GM19023 (cell line): ENCODE data around the gene NUP210L.
"Not testable (repeated sequence)": the region's sequence is repeated elsewhere in the genome, so short reads cannot be mapped to it uniquely, and the experiment has no call there.

ENCODE experiments used
- ATAC-seq: cut with Tn5 transposase; IDR thresholded peaks from one replicate; pipeline ENCODE4 v1.9.1; 2021; ENCODE audit warnings: mild to moderate bottlenecking, moderate library complexity; ENCODE audit not compliant: unreplicated experiment

Gene NUP210L

DNA sequence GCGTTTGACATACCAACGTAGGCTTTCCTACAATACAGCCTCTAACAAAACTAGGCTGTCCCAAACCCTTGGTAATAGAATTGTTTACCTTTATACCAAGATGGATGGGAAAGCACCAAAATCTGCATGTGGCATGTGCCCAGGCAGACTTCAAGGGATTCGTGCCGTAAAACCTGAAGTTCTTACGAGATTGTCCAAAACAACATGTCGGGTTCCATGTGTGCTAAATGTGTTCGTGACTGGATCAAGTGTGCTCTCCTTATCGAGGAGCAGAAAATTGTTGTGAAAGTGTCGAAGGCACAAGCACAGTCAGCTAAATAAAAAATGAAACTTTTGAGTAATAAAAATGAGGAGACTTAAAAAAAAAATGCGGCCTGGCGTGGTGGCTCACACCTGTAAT, 159.2 kb downstream of the NUP210L start:
- ATAC-seq: no peak

DNA sequence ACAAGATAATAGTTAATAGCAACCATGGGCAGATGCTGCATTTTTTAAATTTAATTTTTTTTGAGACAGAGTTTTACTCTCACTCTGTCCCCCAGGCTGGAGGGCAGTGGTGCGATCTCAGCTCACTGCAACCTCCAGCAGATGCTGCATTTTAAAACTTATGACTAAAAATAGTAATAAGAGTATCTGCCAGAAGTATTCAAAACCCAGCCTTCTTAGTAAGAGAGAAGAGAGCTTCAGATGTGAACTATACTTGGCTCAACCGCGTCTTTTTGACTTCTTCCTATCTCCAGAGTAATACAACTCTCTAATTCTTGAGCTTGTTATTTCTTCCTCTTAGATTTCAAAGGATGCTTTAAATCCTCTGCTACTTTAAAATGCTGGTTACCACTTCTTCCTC, 159.7 kb downstream of the NUP210L start:
- ATAC-seq: no peak

DNA sequence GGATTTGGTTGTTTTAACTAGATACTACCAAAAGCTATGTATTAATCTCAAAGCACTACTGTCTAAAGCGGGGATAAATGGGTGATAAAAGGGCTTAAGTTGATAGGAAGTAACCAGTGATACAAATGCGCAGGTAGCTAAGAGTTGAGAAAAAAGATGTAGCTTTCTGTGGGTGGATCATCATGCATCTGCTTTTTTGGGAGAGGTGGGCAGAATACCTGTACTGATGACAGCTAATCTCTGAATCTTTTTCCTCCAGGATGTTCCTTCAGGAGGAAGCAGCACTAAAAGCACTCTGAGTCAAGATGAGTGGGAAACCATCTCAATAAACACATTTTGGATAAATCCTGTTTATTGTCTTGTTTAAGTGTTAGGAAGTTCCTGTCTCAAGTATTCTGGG, 163.1 kb downstream of the NUP210L start:
- no peak for ATAC-seq

DNA sequence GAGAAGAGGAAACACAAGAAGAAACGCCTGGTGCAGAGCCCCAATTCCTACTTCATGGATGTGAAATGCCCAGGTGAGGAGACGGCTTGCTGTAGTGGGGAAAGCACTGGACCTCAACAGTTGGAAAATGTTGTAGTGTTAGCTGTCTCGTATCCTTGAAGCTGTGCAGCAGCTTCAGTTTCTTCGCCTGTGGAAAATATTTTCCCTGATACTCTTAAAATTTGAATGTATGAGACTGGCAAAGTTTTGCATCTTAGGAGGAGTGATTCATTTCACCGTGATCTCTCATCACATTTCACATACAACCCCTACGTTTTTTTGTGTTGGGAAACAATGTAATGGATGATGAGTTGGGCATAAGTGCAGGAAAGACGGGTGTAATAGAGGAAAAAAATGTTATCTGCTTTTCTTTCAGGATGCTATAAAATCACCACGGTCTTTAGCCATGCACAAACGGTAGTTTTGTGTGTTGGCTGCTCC, 163.7 kb downstream of the NUP210L start:
- ATAC-seq: no peak

DNA sequence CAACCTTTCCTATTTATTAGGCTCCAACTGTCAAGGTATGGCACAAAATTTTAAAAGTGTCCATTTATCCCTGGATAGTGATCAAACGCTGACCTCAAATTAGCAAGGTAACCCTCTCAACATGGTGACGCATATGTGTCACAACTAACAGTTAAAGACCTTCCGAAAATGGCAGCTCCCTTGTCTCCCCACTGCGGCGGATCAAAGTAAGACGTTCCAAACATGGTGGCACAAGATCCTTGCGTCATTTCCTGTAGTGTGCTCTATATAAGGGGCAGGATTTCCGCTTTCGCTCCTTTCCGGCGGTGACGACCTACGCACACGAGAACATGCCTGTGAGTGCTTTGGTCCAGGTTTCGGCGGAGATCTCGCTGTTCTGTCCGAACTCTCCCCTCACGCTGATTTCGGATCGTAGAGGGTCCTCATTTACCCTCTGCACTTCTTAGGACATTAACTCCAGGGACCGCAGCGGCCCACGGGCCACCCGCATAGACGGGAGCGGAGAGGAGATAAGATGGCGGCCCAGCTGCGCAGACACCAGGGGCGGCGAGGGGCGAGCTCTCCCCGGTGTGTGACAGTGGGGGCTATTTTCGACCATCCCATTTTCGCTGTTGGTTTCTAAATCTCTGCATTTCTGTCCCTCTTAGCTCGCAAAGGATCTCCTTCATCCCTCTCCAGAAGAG, 164.3 kb downstream of the NUP210L start, which contains the start of gene RPS27:
RPS27 (plus strand) TSS at position 295 of the 683 bp plus-strand sequence; CDS start at position 330, 35 bp downstream.
- peak; percentile 73 for ATAC-seq

DNA sequence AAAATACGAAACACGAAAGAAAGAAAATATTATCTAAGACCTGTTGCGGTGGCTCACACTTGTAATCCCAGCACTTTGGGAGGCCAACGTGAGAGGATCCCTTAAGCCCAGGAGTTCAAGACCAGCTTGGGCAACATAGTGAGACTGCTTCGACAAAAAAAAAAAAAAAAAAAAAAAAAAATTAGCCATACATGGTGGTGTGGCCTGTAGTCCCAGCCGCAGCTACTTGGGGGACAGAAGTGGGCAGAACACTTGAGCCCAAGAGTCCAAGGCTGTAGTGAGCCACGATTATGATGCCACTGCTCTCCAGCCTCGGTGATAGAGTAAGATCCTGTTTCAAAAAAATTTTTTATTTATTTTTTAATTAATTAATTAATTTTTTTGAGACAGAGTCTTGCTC, 167.3 kb downstream of the NUP210L start:
- ATAC-seq: no peak

DNA sequence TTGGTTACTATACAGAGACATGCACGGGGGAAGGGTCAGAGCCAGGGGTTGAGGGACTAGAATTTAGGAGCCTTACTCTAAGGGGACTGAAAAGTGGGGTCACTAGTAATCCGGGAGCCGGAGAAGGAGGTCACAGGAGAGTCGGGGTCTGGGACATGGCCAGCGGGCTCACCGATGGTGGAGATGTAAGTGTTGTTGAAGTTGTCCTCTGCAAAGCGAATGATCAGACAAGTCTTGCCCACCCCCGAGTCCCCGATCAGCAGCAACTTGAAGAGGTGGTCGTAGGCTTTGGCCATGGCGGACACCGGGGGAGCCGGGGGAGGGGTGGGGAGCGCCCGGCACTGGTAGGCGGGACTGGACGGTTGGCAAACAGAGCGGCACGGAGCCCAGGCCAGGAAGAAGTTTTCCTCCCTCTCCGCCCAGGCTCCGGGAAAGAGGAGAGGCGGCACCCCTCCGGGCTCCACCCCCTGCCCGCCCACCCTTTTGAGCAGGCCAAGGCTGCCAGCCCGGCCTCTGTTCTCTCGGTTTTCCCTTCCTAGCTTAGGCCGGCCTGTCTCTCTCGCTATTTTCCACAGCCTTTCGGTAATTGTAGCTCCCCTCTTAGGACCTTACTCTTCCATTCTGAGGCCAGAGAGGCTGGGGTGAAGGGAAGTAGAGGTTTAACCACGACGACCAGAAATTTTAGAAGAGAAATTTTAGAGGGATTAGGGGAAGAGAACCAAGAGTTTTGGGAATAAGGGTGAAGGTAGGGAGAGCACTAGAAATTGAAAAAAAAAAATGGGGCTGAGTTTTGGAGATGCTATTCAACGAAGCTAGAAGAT, 168.7 kb downstream of the NUP210L start, which contains the start of gene RAB13:
RAB13 (minus strand) TSS at position 399 of the 821 bp plus-strand sequence; CDS start at position 296, 103 bp downstream.
- no peak for ATAC-seq

DNA sequence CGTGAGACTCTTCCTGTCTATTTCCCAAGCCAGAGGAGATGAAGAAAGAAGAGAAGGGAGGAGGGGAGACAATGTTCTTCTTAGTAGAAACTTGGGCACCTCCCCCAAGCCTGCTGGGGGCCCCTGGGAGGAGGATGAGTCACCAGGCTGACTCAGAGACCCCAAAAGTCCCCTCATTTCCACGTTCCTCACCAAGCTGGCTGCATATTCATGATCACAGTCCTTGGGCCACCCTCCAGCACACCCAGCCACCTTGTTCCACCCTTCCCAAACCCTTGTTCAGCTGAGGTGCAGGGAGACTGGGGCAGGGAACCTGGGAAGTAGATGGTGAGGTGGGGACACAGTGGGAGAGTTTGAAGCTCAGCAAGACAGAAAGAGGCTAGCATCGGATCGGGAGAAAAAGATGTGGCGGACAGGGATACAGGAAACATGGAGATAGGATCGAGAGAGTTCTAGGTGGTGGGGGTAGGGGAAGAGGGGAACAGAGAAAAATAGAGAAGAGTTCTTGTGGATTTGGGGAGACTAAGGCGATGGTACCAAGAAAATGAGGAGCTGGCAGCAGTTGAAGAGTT, 169.4 kb downstream of the NUP210L start:
- no peak for ATAC-seq

DNA sequence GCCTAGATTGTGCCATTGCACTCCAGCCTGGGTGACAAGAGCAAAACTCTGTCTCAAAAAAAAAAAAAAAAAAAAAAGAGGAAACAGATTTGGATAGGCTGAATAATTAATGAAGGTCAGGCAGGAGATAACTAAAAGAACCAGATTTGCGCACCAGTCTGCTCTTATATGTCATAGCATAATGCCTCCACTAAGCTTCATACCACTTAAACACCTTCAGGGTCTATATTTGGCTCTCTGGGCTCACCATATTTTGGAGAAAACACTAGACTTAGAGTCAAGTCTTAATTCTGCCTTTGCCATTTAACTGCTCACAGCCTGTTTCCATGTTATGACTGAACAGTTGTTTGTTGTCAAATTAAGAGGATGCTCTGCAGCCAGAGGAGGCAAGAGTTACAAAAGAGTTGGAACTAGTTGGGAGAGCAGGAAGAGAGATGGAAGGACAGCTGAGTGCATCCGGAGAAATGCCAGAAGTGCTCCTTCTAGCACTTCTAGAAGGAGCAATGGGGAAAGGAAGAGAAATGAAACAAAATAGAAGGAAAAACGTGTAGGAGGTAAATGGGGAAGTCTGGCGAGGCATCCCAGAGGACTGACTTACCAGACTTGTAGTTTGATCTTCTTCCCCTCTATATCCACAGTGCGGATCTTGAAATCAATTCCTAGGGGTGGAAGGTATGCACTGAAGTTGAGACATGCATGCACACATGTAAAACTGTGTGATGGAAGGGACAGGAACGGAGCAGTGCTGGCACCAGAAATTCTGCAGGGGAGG, 170.6 kb downstream of the NUP210L start:
- ATAC-seq: no peak

DNA sequence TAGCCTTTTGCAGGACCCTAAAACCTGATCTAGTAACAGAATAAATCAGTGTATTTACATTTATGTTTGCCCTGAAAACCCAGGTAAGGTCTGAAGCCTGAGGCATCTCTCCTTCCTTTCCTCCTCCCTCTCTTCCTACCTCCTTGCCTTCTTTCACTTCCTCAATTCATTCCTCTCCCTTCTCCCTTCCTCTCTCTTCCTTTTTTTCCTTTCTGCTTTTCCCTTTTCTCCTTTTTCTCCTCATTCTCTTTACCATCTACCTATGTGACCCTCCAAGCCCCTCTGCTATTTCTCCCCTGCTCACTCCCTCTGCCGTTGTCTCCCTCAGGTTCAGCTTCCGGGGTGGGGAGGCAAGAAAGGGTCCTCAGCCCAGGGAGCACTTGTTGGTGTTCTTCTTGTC, 173.1 kb downstream of the NUP210L start:
- not testable (repeated sequence) for ATAC-seq

DNA sequence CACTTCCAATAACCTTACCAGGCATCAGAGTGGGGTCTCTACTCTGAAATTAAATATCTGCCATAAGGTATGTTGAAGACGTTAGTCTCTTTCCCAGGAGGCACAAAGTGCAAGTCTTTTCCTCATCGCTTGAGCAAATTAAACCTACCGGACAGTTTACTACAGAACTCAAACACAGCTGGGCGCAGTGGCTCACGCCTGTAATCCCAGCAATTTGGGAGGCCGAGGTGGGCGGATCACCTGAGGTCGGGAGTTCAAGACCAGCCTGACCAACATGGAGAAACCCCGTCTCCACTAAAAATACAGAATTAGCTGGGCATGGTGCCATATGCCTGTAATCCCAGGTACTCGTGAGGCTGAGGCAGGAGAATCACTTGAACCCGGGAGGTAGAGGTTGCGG, 175.8 kb downstream of the NUP210L start:
- not testable (repeated sequence) for ATAC-seq

DNA sequence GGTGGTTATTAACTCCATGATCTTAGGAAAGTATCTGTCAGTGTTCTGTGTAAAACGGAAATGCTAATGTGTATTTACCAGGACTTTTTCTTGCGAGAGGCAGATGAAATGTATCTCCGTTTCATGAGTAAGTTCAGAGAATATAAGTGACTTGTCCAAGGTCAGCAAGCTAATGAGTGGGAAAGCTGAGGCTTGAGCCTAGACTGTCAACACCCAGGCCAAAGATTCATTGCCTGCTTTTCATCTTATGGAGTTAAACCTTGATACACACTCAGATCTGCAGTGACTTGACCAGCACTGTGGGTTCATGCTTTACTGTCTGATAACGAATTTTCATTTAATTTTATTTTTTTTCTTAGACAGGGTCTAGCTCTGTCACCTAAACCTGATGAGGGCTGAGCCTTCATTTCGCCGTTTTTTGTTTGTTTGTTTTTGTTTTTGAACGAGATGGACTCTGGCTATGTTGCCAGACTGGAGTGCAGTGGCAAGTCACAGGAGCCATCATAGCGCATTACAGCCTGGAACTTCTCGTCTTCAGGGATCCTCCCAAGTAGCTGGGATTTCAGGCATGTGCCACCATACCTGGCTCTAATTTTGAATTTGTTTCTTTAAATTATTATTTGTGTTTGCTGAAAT, 176.5 kb downstream of the NUP210L start:
- ATAC-seq: no peak

DNA sequence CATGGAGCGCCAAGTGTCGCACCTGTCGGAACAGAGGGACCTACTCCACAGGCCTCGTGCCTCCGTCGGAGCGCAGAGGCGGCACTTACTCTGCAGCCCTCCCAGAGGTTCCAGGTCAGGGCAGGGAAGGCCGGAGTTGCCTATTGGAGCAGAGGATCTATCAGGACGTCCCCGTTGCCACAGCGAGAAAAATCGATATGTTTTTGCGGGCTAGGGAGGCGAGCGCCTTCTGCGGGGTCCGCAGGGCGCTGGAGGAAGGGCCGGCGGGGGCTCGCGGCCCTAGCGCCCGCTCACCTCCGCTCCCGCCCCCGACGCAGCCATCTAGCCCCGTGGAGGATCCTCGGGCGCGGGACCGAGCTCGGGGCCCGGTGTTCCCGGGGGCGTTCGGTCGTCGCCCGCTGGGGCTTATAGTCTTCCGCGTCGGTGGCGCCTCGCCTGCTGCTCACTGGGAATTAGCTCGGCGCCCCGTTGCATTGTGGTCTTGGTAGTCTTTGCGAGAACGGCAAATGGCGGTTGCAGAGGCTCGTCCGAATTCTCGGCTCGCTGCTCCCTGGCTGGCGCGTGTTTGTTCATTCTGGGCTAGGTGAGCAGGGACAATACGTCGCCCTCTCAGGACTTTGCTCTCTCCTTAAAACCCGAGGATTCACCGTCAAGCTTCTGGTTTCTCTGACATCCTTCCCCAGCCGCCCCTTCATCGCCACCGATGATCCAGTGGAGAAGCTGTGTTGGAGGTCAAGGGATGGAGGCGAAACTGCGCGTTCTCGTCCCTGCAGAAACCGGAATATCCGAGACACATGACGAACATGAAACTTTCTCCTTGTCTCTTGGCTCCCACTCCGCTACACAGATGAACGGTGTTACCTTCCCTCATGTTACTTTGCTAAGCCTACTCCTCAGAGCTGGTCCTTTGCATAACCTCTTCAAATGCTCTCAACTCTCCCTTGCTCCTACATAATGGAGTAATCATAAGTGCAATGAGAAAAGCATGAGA, 177.3 kb downstream of the NUP210L start, which contains the start of gene JTB:
JTB (minus strand) TSS at position 425 of the 991 bp plus-strand sequence; CDS start at position 3, 422 bp downstream.
- peak; percentile 78 for ATAC-seq

DNA sequence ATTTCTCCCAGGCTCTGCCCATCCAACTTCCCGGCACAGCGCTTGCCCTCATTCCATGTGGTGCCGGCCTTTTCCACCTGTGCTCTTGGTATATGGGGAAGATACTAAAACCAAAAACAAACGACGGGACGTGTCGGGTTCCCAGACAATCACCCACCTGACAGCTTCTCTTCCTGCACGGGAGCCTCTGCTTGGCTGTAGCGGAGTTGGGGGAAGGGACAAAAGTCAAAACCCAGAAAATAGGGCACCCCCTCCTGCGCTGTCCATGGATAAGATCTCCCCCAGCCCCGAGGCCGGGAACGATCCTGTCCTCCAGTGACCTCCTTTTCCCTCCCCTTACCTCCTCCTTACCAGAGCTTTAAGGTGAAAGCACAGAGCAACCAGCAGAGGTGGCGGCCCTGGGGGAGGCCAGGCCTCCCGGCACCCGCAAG, 178.0 kb downstream of the NUP210L start:
- no peak for ATAC-seq

DNA sequence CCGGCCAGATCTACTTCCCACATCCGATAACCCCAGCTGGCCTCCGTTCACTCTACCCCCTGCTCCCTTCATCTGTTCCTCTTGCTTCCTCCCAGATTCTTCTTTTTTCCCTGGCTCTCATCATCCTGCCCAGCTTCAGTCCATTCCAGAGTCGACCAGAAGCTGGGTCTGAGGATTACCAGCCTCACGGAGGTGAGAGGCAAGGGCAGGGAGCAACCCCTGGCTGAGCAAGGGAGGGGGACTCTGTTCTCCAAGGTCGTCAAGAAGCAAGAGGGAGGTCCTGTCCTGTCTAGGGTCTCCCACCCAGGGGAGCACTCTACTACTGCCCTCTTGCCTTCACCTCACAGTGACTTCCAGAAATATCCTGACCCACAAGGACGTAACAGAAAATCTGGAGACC, 181.3 kb downstream of the NUP210L start:
- no peak for ATAC-seq

DNA sequence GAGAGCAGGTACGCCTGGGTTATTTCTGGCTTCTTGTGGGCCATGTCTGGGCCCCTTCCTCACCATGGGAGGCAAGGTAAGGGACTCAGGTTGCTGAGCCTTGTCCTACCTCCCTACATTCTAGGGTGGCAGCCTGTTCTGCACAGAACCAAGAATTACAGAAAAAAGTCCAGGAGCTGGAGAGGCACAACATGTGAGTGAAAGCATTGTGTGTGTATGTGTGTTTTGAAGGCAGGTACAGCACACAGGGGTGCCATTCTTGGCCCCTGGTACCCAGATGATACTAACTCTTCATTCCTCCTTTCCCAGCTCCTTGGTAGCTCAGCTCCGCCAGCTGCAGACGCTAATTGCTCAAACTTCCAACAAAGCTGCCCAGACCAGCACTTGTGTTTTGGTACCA, 181.8 kb downstream of the NUP210L start:
- ATAC-seq: no peak

DNA sequence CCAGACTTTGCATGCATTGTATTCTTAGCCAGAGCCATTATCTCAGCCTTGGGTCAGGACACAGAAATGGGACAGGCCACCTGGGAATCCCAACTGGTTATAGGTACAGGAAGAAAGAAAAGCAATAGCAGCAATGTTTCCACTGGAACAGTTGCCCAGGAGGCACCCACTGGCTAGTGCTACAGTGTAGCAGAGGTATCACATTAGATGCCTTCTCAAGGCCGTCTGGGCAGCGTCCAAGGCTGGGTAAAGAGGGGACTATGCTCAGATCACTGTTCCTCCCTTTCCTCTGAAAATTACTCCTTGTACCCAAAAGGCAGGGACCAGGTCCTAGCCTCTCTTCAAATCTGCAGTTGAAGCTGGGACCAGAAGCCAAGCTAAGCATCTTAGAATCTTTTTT, 184.5 kb downstream of the NUP210L start:
- no peak for ATAC-seq

DNA sequence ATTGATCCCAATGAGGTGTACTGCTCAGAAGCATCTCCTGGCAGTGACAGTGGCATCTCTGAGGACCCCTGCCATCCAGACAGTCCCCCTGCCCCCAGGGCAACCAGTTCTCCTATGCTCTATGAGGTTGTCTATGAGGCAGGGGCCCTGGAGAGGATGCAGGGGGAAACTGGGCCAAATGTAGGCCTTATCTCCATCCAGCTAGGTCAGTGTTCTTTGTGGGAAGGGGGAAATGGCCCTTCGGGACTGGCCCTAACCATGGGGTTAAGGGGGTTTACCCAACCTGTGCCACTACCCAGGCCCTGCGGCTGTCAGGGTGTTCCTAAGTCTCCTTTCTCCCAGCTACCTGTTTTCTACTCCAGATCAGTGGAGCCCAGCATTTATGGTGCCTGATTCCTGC, 185.9 kb downstream of the NUP210L start:
- no peak for ATAC-seq

DNA sequence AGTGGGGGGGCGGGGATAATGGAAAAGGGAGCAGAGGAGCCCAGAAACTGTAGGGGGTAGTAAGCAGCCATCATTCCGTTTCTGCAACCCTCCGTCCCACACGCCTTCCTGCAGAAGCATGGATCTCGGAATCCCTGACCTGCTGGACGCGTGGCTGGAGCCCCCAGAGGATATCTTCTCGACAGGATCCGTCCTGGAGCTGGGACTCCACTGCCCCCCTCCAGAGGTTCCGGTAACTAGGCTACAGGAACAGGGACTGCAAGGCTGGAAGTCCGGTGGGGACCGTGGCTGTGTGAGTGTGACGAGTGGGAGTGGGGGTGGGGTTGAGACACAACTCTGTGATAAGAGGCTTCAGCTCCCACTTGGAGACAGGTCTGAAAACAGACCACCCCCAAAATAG, 186.5 kb downstream of the NUP210L start:
- ATAC-seq: no peak
